Gastrocnemius medialis (tissue), 4 donors: Measurements from ENCODE around the gene DKK2. TPM values are rescaled to one million over a fixed set of nuclear protein-coding genes. Genes with fewer than 3 reads are reported as not detected.
"Not testable (repeated sequence)": the region's sequence is repeated elsewhere in the genome, so short reads cannot be mapped to it uniquely, and the experiment has no call there.

ENCODE experiments used
- ATAC-seq, 2 donors: fragments of 150-250 bp; one replicate each; pipeline ENCODE4 v1.9.1; 2016
- DNase-seq, 2 donors: peaks; one replicate each; pipeline ENCODE4 v3.0.0-alpha.2; 2019
- H3K27ac ChIP-seq, 4 donors: fragments of 200-600 bp; sonication (generic); 1 replicate in 1 of 4; 2 replicates in 3 of 4; pipeline ENCODE4 v1.5.1; 2016 to 2018; ENCODE audit warnings: mild to moderate bottlenecking in 2 of 4, moderate library complexity in 1 of 4
- H3K27me3 ChIP-seq, 3 donors: fragments of 200-600 bp; sonication (generic) in 2 of 3; 1 replicate in 1 of 3; 2 replicates in 2 of 3; pipeline versions ENCODE4 v1.5.1 to v1.6.0; 2016 to 2019; ENCODE audit warnings: mild to moderate bottlenecking in 1 of 3, moderate library complexity in 1 of 3
- H3K36me3 ChIP-seq, 2 donors: fragments of 200-600 bp; sonication (generic) in 1 of 2; one replicate each; pipeline ENCODE4 v1.5.1; 2017 to 2018
- H3K4me1 ChIP-seq, 2 donors: fragments of 200-600 bp; sonication (generic) in 1 of 2; one replicate each; pipeline ENCODE4 v1.5.1; 2016 to 2017; ENCODE audit warnings: mild to moderate bottlenecking in 2 of 2
- H3K4me3 ChIP-seq, 4 donors: fragments of 200-600 bp; sonication (generic) in 3 of 4; 1 replicate in 1 of 4; 2 replicates in 3 of 4; pipeline ENCODE4 v1.5.1; 2016 to 2019; ENCODE audit warnings: mild to moderate bottlenecking in 2 of 4
- H3K9me3 ChIP-seq, 3 donors: fragments of 200-600 bp; sonication (generic) in 2 of 3; 1 replicate in 1 of 3; 2 replicates in 2 of 3; pipeline ENCODE4 v1.5.1; 2016 to 2019
- POLR2A ChIP-seq, 2 donors: fragments of 450-650 bp; IDR thresholded peaks; one replicate each; pipeline ENCODE4 v1.6.1; 2017; ENCODE audit warnings: antibody characterized with exemption in 2 of 2, mild to moderate bottlenecking in 2 of 2, moderate library complexity in 2 of 2
- in situ Hi-C, 4 donors: fragments of 200-750 bp; cut with MboI; loops; one replicate each; pipeline versions ENCODE4 v1.15.0 to v1.8.0; 2017; ENCODE audit warnings: low sequenced_read_pairs in 4 of 4
- intact Hi-C: fragments of 100-400 bp; cut with DNase I; formaldehyde crosslinking; loops from one replicate; pipeline ENCODE4 v1.15.1; 2023; ENCODE audit warnings: low total_unique reads
- total RNA-seq, 4 donors: library from RNA; depleted of rRNA; stranded (reverse); fragments of >200 nt; gene quantifications; one replicate each; pipeline versions ENCODE4 v1.1.0 to v1.2.3, GENCODE V29; 2016
- TF ChIP-seq, protein P1 (sequence below), 5 experiments: fragments of 450-650 bp in 3 of 5; fragments of 200-600 bp in 2 of 5; sonication (generic) in 2 of 5; IDR thresholded peaks in 4 of 5; conservative IDR thresholded peaks in 1 of 5; 1 replicate in 4 of 5; 2 replicates in 1 of 5; pipeline ENCODE4 v1.5.1; 2016 to 2019; ENCODE audit warnings: antibody characterized with exemption in 5 of 5, mild to moderate bottlenecking in 3 of 5, moderate library complexity in 3 of 5

Gene DKK2
- total RNA-seq, 4 donors from 2014 or later = 0.52 to 1.2 (median 0.64) TPM; not detected in 1

DNA sequence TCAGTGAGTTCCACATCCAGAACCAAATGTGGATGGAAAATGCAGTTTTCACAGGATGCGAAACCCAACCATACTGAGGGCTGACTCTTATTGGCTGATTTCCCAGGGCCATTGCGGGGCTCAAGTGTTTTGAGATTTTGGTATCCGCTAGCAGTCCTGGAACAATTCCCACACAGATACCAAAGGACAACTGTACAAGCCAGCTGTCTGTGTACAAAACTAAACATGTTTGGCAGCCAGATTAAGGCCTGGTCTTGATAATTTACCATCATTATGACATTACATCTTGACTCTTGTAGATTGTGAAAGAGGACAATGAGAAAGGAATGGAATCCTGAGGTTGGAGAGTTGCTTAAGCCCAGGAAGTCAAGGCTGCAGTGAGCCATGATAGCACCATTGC lies 121.9 kb downstream of the DKK2 start:
- no peak overlapping the region for H3K27ac ChIP-seq
- intact Hi-C loops (no loop called here), in situ Hi-C loops (no loop called here)
- no peak for DNase-seq
- peaks cover 0 to 3% of the 10 kb centered on the region in 2 donors for H3K4me1 ChIP-seq
- no peak overlapping the region for H3K4me3 ChIP-seq
- H3K36me3 ChIP-seq = no peaks in the 10 kb centered on the region
- H3K27me3 ChIP-seq = no peaks in the 10 kb centered on the region
- no peaks in the 10 kb centered on the region for H3K9me3 ChIP-seq
- no peak for ATAC-seq
- no peak for TF ChIP-seq POLR2A (IDR thresholded peaks at IDR 0.05)
- TF ChIP-seq, protein P1, sequence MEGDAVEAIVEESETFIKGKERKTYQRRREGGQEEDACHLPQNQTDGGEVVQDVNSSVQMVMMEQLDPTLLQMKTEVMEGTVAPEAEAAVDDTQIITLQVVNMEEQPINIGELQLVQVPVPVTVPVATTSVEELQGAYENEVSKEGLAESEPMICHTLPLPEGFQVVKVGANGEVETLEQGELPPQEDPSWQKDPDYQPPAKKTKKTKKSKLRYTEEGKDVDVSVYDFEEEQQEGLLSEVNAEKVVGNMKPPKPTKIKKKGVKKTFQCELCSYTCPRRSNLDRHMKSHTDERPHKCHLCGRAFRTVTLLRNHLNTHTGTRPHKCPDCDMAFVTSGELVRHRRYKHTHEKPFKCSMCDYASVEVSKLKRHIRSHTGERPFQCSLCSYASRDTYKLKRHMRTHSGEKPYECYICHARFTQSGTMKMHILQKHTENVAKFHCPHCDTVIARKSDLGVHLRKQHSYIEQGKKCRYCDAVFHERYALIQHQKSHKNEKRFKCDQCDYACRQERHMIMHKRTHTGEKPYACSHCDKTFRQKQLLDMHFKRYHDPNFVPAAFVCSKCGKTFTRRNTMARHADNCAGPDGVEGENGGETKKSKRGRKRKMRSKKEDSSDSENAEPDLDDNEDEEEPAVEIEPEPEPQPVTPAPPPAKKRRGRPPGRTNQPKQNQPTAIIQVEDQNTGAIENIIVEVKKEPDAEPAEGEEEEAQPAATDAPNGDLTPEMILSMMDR (IDR thresholded peaks at IDR 0.05 in 4 of 5, conservative IDR thresholded peaks at IDR 0.05 in 1 of 5) = no peak

DNA sequence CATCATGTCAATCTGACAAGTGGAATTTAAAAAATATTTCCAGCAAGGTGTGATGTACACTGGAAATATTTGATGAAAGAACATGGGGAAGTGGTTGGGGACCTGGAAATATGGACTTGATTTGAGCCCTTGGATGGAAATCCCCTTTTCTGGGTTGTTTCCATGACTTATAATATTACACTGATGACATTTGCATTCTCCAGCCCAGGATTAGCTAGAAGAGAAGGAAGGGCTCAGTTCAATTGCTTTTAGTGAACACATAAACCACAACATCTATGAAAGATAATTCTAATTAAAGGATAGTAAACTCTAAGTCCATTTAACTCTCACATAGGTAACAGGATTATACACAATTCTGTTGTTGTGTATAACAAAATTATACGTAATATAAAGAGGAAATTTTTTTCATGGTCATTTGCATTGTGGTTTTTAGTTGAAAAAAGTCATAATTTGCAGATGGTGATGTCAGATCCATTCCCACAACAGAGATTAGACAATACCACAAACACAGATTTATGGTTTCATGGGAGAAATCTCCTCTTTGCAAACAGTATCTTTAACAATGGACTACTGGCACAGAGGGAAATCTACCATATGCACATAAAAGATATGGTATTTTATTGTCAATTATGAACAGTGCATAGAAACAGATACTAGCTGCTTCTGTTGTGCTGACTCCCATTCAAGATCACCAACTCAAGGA lies 126.5 kb downstream of the DKK2 start:
- ATAC-seq = no peak

DNA sequence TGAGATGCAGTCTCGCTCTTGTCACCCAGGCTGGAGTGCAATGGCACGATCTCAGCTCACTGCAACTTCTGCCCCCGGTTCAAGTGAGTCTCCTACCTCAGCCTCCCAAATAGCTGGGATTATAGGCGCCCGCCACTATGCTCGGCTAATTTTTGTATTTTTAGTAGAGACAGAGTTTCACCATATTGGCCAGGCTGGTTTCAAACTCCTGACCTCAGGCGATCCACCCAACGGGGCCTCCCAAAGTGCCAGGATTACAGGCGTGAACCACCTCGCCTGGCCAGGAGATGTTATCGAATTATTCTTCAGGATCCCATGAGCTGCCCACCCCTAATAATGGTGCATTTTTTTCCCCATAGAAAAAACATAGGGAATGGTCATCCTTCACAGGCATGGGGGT lies 128.1 kb downstream of the DKK2 start:
- H3K27me3 ChIP-seq, H3K27ac ChIP-seq, H3K4me3 ChIP-seq, H3K36me3 ChIP-seq, H3K4me1 ChIP-seq, H3K9me3 ChIP-seq, in situ Hi-C loops, DNase-seq, ATAC-seq, intact Hi-C loops: not testable (repeated sequence)

More for the DNA sequence above, 126.5 kb downstream of the DKK2 start:
- Histone ChIP-seq H3K27ac (no peak overlapping the region), H3K27me3 (no peaks in the 10 kb centered on the region), H3K4me3 (no peak overlapping the region), H3K4me1 (no peaks in the 10 kb centered on the region), H3K9me3 (no peaks in the 10 kb centered on the region), H3K36me3 (no peaks in the 10 kb centered on the region)
- TF ChIP-seq POLR2A (IDR thresholded peaks at IDR 0.05) = no peak
- TF ChIP-seq, protein P1 (IDR thresholded peaks at IDR 0.05 in 4 of 5, conservative IDR thresholded peaks at IDR 0.05 in 1 of 5) = no peak
- intact Hi-C loops = no loop called here
- in situ Hi-C loops = no loop called here
- no peak for DNase-seq

DNA sequence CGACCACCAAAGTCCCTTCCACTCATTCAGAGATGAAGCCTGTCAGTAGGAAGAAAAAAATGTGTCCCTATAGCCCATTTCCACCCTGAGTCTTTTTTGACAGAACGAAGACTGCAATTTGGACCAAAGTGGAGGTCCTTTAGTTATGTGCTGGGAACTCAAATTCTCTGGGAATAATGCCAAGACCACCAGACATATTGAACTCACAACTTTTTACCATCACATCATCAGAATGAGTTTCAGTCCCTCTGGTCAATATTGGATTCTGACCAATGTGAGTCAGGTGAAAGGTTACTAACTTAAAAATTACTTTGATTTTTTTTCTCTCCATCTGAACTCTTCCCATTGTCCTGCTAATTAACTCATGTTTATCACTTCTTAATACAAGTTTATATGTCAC lies 128.9 kb downstream of the DKK2 start:
- H3K4me1 ChIP-seq = no peaks in the 10 kb centered on the region
- ATAC-seq (no peak), DNase-seq (no peak)
- TF ChIP-seq, protein P1 (IDR thresholded peaks at IDR 0.05 in 4 of 5, conservative IDR thresholded peaks at IDR 0.05 in 1 of 5) = no peak
- no peak for TF ChIP-seq POLR2A (IDR thresholded peaks at IDR 0.05)
- in situ Hi-C loops = no loop called here
- intact Hi-C loops = no loop called here
- H3K4me3 ChIP-seq = no peak overlapping the region
- H3K9me3 ChIP-seq = no peaks in the 10 kb centered on the region
- H3K36me3 ChIP-seq = no peaks in the 10 kb centered on the region
- H3K27me3 ChIP-seq = no peaks in the 10 kb centered on the region
- no peak overlapping the region for H3K27ac ChIP-seq

DNA sequence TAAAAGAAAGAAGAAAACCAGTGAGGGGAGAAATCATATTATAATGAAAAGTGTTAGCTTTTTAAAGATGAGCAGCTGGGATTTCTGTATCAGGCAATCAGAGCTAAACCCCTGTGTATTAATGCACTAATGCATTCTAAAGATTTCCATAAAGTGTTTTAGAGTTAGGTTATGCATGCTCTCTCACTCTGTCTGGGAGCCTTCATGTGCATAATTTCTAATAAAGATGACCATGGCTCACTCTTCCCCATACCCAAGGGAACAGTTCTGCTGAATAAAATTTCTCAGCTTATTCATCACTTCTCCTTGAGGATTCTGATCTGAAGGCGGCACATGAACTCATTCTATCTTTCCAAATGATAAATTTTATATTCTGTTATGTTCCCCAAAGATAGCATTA lies 129.4 kb downstream of the DKK2 start:
- intact Hi-C loops (no loop called here), in situ Hi-C loops (no loop called here)
- TF ChIP-seq, protein P1 (IDR thresholded peaks at IDR 0.05 in 4 of 5, conservative IDR thresholded peaks at IDR 0.05 in 1 of 5) = no peak
- TF ChIP-seq POLR2A (IDR thresholded peaks at IDR 0.05) = no peak
- DNase-seq (no peak), ATAC-seq (no peak)
- no peaks in the 10 kb centered on the region for H3K9me3 ChIP-seq
- no peak overlapping the region for H3K27ac ChIP-seq
- no peaks in the 10 kb centered on the region for H3K27me3 ChIP-seq
- no peak overlapping the region for H3K4me3 ChIP-seq
- no peaks in the 10 kb centered on the region for H3K4me1 ChIP-seq
- no peaks in the 10 kb centered on the region for H3K36me3 ChIP-seq
